Stimulated activated CD8-positive, alpha-beta memory T cell treated with anti-CD3 and anti-CD28 coated beads, Interleukin-7, amount 100 ng/mL, for 4 hours (primary cell): Measurements from ENCODE around the gene PRSS58.

ENCODE experiments used
- DNase-seq, 2 donors: peaks; one replicate each; pipeline ENCODE4 v3.0.0-alpha.2; 2020; ENCODE audit warnings: low read depth in 2 of 2

The PRSS58 gene, protein sequence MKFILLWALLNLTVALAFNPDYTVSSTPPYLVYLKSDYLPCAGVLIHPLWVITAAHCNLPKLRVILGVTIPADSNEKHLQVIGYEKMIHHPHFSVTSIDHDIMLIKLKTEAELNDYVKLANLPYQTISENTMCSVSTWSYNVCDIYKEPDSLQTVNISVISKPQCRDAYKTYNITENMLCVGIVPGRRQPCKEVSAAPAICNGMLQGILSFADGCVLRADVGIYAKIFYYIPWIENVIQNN

DNA sequence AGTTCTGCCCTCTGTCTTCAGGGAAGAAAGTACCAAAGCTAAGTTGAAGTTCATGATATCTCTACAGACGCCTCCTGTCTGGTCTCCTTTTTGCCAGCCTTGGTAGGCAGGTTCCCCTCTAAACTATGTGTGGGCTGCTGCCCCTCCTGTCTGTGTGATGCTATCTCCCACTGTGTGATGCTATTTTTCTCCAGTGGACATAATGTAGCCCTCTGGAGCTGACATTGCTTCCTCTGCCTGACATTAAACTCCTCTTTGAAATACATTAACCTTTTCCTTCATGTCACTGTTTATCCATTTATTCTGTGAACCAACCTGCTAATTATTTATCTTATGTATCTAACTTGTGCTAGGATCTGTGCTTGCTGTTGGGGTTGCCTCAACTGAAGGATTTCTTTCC, at the start of gene PRSS58:
Gene PRSS58 (minus strand): TSS at position 101 of the 400 bp plus-strand sequence. CDS start 351 bp downstream, outside the sequence.
- DNase-seq: no peak

DNA sequence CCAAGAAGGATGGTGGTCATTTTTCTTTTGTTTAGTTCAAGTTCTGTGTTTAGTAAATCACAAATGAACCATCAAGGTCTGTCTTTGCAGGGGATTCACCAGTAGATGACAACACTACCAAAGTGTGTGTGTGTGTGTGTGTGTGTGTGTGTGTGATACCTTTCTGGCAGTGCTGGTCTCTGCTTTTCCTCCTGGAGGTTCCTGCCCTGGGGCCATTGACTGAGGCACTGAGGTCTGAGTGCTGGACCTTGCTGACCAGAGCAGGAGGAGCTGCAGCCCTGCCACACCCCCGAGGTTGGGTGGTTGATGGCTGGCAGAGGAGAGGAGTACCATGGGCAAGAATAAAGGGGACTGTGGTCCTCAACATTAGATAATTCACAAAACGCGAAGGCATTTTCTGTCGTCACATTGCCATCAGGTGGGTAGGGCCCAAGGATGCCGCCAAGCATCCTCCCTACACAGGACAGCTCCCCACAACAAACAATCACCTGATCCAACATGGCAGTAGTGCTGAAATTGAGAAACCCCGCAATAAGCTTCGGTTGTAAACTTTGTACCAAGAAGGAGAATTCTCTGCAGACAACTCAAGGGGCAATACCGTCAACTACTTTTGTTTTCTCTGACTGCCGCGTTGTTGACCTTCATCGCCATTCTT, 49.5 kb upstream of the PRSS58 start:
- DNase-seq: no peak

DNA sequence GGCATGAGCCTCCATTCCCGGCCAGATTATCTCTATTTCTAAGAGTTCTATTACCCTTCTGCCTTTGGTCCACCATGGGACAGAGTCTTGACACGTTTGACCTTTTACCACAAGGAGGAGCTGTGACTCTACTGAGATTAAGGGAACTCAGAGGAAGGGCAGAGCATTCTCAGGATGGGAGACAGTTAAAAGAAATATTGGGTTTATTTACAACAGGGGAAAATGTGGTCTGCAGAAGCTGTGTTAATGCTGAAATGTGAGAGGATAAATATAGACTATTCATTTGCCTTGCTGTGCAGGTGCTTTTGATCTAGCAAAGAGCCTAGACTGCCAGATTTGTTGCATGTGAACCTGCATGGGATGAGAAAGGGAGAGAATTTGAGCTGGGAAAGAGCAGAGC, 45.8 kb upstream of the PRSS58 start:
- DNase-seq: no peak

DNA sequence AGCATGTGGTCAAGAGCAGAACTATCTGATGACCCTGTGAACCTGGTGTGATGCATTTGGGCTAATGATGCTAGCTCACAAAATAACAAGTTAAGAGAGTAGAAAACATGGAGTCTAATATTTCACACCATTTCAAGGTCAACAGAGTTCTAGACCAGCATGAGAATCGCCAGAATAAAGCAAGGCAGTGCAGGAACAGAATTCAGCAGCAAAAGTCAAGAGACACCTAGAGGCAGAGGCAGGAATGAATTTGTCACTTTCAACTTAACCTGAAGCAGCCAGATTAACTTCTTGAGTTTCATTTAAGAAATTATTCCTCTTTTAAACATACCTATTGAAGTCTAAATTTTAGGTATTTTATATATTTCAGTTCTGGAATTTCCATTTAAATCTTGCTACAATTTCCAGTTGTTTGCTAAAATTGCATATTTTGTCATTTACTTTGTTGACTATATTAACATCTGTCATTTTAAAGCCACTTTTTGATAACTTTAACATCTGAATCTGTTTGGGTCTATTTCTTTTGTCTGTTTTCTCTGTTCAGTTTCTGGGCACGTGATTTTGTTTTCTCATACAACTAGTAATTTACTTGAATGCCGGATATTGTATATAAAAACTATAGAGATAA, 44.2 kb upstream of the PRSS58 start:
- DNase-seq: no peak

DNA sequence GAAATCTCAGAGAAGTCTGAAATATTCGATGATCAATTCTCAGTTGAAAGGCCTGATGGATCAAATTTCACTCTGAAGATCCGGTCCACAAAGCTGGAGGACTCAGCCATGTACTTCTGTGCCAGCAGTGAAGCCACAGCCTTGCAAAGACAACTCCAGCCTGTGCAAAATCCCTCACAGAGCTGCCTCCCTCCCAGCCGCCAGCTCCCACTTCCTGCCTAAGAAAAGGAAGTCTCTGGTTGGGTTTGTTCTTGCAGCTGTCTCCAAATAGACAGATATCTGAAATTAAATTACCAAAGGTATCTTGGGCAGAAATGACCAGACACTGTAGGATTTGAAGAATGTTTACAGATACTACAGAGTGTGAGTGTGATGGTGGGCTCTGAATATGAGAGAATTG, 43.4 kb upstream of the PRSS58 start:
- DNase-seq: no peak

DNA sequence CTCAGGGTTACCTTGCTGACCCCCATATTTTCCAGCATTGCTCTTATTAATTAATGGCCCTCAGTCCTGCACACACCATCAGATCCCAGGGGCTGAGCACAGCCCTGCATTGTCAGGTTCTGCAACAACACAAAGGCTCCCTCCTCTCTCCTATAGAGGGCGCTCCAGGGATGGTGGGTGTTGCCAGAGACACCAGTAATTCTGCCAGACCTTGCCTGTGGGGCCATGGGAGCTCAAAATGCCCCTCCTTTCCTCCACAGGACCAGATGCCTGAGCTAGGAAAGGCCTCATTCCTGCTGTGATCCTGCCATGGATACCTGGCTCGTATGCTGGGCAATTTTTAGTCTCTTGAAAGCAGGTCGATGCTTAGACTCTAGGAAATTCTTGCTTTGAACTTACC, 42.8 kb upstream of the PRSS58 start:
- DNase-seq: no peak

DNA sequence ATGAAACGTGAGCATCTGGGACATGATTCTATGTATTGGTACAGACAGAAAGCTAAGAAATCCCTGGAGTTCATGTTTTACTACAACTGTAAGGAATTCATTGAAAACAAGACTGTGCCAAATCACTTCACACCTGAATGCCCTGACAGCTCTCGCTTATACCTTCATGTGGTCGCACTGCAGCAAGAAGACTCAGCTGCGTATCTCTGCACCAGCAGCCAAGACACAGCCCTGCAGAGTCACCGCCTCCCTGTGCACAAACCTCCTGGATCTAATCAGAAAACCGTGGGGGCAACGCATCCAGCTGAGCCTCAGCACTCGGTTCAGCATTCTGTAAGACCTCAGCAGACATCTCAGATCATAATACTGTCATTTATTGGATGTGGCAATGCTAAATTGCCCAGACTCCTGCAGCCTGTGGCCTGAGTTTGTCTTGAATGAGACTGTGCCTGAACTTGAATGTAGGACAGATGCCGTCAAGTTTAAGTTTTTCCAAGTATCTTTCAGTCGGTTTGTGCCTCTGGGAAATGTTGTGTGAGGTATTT, 41.5 kb upstream of the PRSS58 start:
- no peak for DNase-seq

DNA sequence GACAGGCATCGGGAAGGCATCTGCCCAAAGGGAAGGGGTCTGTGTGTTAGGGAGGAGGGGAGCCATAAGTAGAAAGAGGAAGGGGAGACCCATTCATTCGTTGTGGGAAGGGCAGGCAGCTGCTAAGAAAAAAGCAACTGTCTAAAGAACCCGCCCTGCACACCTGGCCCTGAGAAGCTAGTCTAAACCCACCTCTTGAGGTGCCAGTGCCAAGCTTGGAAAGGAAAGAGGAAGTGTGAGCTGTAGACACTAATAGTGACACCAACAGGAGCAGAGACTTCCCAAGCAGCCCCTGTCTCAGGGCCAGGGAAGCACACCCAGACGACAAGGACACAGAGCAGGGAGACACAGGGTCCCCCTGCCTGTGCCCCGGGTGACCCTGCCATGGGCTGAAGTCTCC, 40.8 kb upstream of the PRSS58 start:
- DNase-seq: no peak

DNA sequence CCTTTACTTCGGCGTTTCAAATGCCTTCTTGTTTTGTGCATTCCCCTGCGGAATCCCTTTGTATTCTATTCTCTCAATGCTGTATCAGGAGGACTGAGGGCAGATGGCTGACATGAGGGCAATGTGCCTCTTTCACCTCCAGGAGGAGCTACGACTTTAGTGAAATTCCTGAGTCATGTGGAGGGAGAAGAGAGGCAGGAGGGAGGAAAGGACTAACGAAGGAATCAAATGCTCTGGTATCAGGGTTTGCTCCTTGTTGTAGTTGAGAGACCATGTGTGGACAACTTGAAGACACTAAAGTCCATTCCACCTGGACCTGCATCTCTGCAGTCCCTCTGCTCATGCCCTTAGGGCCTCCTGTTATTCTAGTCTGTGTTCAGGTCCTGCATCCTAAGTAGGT, 40.2 kb upstream of the PRSS58 start:
- DNase-seq: no peak

DNA sequence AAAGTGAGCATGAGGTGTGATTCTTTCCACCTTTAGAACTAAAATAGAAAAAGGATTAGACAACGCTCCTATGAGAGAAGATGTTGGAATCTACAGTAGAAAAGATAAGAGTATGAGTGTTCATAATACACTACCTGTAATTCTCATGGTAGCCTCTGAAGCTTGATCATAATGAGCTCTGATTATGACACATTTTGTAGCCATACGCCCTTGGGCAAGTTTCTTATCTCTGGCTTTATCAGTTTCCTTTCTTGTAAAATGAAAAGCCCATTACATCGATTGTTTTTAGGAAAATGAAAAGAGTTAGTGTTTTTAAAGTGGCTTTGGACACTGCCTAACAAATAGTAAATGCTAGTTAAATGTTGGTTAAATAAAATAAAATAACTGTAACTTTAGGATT, 22.4 kb upstream of the PRSS58 start:
- DNase-seq: no peak

DNA sequence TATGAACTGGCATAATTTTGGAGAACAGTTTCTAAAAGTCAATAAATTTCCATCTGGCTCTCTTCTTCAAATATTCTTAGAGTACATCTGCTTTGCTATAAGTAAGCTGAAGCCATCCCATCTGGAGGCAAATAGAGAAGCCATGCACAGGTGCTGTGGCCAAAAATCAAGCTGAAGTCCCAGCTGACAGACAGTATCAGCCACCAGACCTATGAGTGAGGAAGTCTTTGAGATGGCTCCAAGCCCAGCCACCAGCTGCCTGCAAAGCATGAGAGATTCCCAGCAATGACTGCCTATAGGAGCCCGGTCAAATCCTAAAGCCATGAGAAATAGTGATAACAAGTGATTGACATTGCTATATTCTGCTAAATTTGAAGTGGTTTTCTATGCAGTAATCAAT, 21.7 kb upstream of the PRSS58 start:
- no peak for DNase-seq

DNA sequence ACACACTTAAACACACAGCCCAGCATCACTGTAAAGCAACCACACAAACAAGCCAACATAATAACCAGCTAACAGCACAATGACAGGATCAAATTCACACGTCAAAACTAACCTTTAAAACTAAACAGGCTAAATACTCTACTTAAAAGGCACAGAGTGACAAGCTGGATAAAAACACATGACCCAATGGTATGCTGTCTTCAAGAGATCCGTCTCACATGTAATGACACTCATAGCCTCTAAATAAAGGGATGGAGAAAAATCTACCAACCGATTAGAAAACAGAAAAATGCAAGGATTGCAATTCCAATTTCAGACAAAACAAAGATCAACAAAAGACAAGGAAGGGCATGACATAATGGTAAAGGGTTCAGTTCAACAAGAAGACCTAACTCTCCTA, 17.2 kb upstream of the PRSS58 start:
- no peak for DNase-seq

DNA sequence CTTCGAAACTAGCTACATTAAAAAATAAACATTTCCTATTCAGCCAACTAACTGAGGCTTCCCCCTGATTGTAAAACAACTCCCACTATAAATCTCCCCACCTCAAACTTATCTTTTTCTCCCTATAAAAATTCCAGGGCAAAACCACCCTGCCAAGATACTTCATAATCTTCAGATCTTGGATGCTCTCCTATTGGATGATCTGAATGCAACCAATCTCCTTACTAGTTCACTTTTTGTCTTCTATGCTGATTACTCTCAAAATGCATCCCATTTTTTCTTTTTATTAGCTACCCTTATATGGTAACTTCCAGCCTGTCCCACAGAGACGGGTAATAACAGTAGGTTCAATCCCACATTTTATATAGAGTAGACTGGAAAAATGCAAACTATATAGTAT, 15.0 kb upstream of the PRSS58 start:
- no peak for DNase-seq

DNA sequence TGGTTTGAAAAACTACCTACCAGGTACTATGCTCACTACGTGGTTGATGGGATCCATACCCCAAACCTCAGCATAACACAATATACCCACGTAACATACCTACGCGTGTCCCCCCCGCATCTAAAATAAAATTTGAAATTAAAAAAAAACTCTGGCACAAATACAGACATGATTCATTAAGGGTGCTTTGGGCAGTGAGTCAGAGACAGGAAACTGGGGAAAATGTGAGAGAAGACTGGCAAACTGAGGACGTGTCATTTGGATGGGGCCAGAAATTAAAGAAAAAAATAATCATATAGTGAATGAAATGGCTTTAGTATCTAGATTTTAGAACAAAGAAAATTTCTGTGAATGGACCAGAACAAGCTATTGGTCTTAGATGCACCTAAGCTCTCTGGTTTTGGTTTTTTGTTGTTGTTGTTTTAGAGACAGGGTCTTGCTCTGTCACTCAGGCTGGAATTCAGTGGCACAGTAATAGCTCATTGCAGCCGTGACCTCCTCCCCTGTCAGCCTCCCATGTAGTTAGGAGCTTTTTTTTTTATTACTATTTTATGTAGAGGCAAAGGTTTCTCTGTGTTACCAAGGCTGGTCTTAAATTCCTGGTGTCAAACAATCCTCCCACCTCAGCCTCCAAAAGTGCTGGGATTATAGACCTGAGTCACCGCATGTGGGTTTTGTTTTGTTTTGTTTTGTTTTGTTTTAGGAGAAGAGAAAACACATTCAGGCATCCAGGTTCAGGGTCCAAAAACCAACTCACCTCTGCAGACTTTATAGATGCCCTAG, 5.9 kb upstream of the PRSS58 start:
- no peak for DNase-seq

DNA sequence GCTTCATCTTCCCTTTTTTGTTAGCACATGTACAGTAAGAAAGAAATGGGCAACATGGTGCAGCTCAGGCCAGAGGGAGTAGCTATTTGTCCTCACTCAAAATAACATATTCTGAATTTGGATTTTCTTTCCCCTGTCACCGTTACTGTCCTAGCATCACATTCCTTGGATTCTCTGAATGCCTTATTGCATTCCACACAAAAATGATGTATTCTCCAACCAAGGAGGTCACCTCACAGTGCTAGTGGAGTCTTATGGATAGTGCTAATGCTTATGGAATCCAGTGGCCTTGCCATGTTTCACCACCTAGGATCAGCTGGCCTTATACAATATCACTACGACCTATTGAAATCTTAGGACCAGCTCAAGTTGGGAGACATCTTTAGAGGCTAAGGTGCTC, 7.2 kb downstream of the PRSS58 start:
- no peak for DNase-seq

DNA sequence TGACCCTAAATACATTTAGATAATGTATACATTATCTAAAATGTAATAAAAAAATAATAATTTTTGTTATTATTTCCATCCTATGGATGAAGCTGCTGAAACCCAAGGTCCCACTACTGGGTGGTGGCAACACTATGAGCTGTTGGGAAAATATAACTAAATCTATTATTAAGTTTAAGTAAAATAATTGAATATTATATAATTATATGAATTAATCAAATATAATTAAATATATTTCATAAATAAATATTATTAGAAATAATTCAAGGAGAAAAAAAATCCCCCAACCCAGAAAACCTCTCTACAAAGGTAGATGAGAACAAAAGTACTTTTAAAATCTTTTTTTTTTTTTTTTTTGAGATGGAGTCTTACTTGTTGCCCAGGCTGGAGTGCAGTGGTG, 7.9 kb downstream of the PRSS58 start:
- DNase-seq: no peak

DNA sequence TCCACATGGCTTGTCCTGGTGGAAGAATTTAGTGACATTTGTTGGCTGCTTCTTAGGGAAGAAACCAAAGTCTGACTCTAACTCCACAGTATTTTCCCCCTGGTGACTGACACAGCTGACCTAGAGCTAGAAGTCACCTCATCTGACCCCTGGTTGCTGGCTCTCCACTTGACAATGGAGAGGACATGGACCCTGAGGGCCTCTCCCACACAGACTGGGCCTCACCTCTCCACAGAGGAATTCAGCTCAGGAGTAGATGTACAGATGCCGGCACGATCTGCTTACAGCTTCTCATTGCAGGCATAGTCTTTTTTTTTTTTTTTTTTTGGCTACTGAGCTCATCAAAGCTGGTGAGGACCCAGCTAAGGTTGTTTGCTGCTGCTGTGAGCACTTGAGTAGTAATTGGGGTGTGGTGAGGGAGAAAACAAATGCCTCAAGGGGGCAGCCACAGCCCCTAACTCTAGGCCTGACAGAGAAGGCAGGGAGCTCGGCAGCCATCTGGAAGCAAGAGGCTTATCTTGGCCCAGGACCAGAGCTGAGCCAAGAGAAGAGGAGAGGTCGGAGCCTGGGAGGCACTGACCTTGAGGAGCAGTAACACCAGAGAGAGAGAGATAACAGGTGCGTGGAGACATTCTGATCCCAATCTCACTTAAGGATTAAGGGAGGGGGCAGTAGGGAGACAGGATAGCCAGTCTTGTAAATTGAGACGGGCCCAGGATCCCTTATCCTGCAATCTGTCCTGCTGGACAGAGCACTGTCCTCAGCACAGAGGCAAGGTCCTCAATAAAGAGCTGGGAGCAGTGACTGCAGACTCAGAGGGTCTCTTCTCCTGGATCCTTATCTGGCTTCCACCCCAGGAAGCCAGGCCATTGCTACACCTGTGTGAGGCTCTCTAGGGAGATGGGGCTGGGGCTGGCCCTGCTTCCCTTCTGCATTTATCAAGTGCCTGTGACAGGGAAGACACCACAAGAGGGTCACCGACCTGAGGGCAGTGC, 9.4 kb downstream of the PRSS58 start:
- no peak for DNase-seq

DNA sequence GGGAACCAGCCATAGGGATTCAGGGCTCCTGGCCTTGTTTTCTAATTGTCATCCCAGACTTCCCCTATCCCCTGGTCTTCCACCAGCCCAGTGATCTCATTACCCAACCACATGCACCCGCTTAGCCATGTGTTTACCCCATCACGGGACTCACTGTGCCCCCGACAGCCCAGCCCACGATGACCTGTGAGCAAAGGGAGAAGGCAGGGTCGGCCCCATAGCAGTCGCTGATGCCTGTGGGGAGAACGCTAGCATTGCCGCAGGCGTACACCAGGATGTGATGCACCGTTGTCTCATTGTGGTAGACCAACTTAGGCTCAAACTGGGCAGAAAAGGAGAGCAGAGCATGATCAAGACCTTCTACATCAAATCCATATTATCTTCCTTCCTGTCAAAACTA, 14.0 kb downstream of the PRSS58 start:
- no peak for DNase-seq

DNA sequence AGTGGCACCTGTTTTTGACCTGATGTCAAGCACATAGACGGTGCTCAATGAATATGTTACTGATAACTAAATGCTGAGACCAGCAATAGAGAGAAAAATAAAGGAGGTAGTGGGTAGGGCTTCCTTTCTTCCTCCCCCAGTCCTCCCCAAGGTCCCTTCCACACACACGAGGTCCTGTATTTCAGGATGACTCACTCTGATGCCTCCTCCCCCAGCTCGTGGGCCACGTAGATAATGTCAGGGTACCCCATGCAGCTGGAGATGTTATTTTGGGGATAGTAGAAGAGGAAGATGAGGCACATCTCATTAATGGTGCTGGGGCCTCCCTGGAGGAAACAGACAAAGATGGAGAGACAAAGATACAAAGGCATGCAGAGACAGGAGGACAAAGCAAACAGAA, 17.3 kb downstream of the PRSS58 start:
- DNase-seq: no peak

DNA sequence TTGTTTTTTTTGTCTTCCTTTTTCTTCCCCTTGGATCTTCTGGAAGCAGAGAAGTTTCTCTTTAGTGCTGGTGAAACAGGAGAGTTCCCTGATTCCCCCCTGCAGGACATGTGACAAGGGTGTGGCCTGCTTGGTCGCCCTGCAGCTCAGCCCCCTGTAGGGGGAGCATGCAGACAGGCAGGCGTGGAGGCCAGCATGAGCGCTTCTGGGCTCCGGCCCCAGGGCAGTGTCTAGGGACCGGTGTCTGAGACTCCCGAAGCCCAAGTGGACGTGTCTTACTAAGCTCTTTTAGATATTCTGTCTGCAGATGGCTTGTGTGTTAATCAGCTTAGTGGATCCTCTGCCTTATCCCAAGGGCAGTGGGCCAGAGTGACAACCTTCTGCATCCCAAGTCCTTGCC, 26.1 kb downstream of the PRSS58 start:
- DNase-seq: no peak

DNA sequence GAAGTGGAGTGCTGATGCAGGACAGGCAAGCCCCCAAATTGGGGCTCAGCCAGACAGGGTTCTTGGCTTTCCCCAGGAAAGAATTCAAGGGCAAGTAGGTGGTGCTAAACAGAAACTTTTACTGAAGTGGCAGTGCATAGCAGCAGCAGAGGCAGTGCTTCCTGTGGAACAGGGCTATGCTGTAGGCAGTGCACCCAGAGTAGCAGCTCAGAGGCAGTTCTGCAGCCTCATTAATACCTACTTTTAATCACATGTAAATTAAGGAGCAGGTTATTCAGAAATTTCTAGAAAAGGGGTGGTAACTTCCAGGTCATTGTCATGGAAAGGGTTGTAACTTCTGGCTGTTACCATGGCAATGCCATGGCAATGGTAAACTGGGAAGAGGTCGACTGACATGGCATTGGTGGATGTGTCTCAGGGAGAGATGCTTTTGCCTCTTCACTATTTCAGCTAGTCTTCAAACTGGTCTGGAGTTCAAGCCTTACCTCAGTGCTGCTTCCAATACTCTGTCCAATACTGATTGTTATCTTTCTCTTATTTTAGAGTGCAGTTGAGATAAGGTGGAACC, 29.2 kb downstream of the PRSS58 start:
- no peak for DNase-seq
